ENCODE data around the gene REEP3. TPM values are rescaled to one million over a fixed set of nuclear protein-coding genes. Genes with fewer than 3 reads are reported as not detected.
"Not testable (repeated sequence)": the region's sequence is repeated elsewhere in the genome, so short reads cannot be mapped to it uniquely, and the experiment has no call there.

The REEP3 gene
- total and polyA plus RNA-seq, 4 donors = 20.9 to 74.3 (median 43.1) TPM

GRCh38 chr10:63657761-63658160, 136.6 kb downstream of the REEP3 start:
- no peak for ATAC-seq (ENCODE audit: low FRiP score)
- H3K36me3 ChIP-seq (ENCODE audit: control insufficient read depth in 1 of 2, insufficient read depth in 2 of 2, low read length in 1 of 2) = no peaks in the 10 kb centered on the region
- H3K4me3 ChIP-seq (ENCODE audit: low read length in 2 of 2) = no peak overlapping the region
- intact Hi-C loops (cut with DNase I) = no loop called here
- H3K27me3 ChIP-seq (ENCODE audit: control insufficient read depth in 1 of 2, insufficient read depth in 2 of 2, low read length in 1 of 2) = no peaks in the 10 kb centered on the region
- H3K9me3 ChIP-seq (ENCODE audit: control insufficient read depth, low read length) = no peaks in the 10 kb centered on the region
- no peaks in the 10 kb centered on the region for H3K4me1 ChIP-seq (ENCODE audit: control insufficient read depth in 1 of 2, insufficient read depth in 2 of 2, low read length in 2 of 2)
- no peak for DNase-seq
- 57 to 65% methylated on average over 4 of the region's 4 CpGs for WGBS, 2 donors
- H3K27ac ChIP-seq (ENCODE audit: low read depth in 1 of 2, low read length in 2 of 2) = no peak overlapping the region

GRCh38 chr10:63660941-63661340, 139.7 kb downstream of the REEP3 start:
- H3K27ac ChIP-seq (ENCODE audit: low read depth in 1 of 2, low read length in 2 of 2); H3K9me3 ChIP-seq (ENCODE audit: control insufficient read depth, low read length); H3K27me3 ChIP-seq (ENCODE audit: control insufficient read depth in 1 of 2, insufficient read depth in 2 of 2, low read length in 1 of 2); H3K4me1 ChIP-seq (ENCODE audit: control insufficient read depth in 1 of 2, insufficient read depth in 2 of 2, low read length in 2 of 2); intact Hi-C loops (cut with DNase I); H3K36me3 ChIP-seq (ENCODE audit: control insufficient read depth in 1 of 2, insufficient read depth in 2 of 2, low read length in 1 of 2); ATAC-seq (ENCODE audit: low FRiP score); H3K4me3 ChIP-seq (ENCODE audit: low read length in 2 of 2); DNase-seq: not testable (repeated sequence)
- WGBS, 2 donors = 93 to 95% methylated on average over 8 of the region's 8 CpGs

- Histone ChIP-seq H3K9me3 (ENCODE audit: control insufficient read depth, low read length) (no peaks in the 10 kb centered on the region), H3K27me3 (ENCODE audit: control insufficient read depth in 1 of 2, insufficient read depth in 2 of 2, low read length in 1 of 2) (no peaks in the 10 kb centered on the region), H3K27ac (ENCODE audit: low read depth in 1 of 2, low read length in 2 of 2) (no peak overlapping the region), H3K4me1 (ENCODE audit: control insufficient read depth in 1 of 2, insufficient read depth in 2 of 2, low read length in 2 of 2) (no peaks in the 10 kb centered on the region), H3K36me3 (ENCODE audit: control insufficient read depth in 1 of 2, insufficient read depth in 2 of 2, low read length in 1 of 2) (no peaks in the 10 kb centered on the region), H3K4me3 (ENCODE audit: low read length in 2 of 2) (no peak overlapping the region)
- DNase-seq = no peak
- intact Hi-C loops (cut with DNase I) = no loop called here
- 97 to 99% methylated on average over 5 of the region's 5 CpGs for WGBS, 2 donors
- ATAC-seq (ENCODE audit: low FRiP score) = no peak
Observed at GRCh38 chr10:63661347-63661746, 140.1 kb downstream of the REEP3 start.

GRCh38 chr10:63664341-63664885, 143.2 kb downstream of the REEP3 start:
- H3K27ac ChIP-seq (ENCODE audit: low read depth in 1 of 2, low read length in 2 of 2) = no peak overlapping the region
- H3K27me3 ChIP-seq (ENCODE audit: control insufficient read depth in 1 of 2, insufficient read depth in 2 of 2, low read length in 1 of 2) = no peaks in the 10 kb centered on the region
- DNase-seq (no peak), ATAC-seq (ENCODE audit: low FRiP score) (no peak)
- H3K9me3 ChIP-seq (ENCODE audit: control insufficient read depth, low read length) = no peaks in the 10 kb centered on the region
- no peak overlapping the region for H3K4me3 ChIP-seq (ENCODE audit: low read length in 2 of 2)
- 97 to 99% methylated on average over 13 of the region's 13 CpGs for WGBS, 2 donors
- H3K36me3 ChIP-seq (ENCODE audit: control insufficient read depth in 1 of 2, insufficient read depth in 2 of 2, low read length in 1 of 2) = no peaks in the 10 kb centered on the region
- no peaks in the 10 kb centered on the region for H3K4me1 ChIP-seq (ENCODE audit: control insufficient read depth in 1 of 2, insufficient read depth in 2 of 2, low read length in 2 of 2)
- intact Hi-C loops (cut with DNase I) = no loop called here

- intact Hi-C loops (cut with DNase I) = not testable (repeated sequence)
- WGBS, 2 donors = 94 to 97% methylated on average over 10 of the region's 10 CpGs
Observed at GRCh38 chr10:63665006-63665580, 143.9 kb downstream of the REEP3 start.

GRCh38 chr10:63665670-63666134, 144.5 kb downstream of the REEP3 start:
- H3K4me1 ChIP-seq (ENCODE audit: control insufficient read depth in 1 of 2, insufficient read depth in 2 of 2, low read length in 2 of 2) = no peaks in the 10 kb centered on the region
- no peaks in the 10 kb centered on the region for H3K27me3 ChIP-seq (ENCODE audit: control insufficient read depth in 1 of 2, insufficient read depth in 2 of 2, low read length in 1 of 2)
- ATAC-seq (ENCODE audit: low FRiP score) (no peak), DNase-seq (no peak)
- no peak overlapping the region for H3K4me3 ChIP-seq (ENCODE audit: low read length in 2 of 2)
- H3K9me3 ChIP-seq (ENCODE audit: control insufficient read depth, low read length) = no peaks in the 10 kb centered on the region
- H3K36me3 ChIP-seq (ENCODE audit: control insufficient read depth in 1 of 2, insufficient read depth in 2 of 2, low read length in 1 of 2) = no peaks in the 10 kb centered on the region
- no peak overlapping the region for H3K27ac ChIP-seq (ENCODE audit: low read depth in 1 of 2, low read length in 2 of 2)
- intact Hi-C loops (cut with DNase I) = no loop called here
- 75 to 76% methylated on average over 4 of the region's 4 CpGs for WGBS, 2 donors

More at GRCh38 chr10:63665006-63665580, 143.9 kb downstream of the REEP3 start:
- not testable (repeated sequence) for ATAC-seq (ENCODE audit: low FRiP score); H3K9me3 ChIP-seq (ENCODE audit: control insufficient read depth, low read length); DNase-seq; H3K36me3 ChIP-seq (ENCODE audit: control insufficient read depth in 1 of 2, insufficient read depth in 2 of 2, low read length in 1 of 2); H3K4me3 ChIP-seq (ENCODE audit: low read length in 2 of 2); H3K27ac ChIP-seq (ENCODE audit: low read depth in 1 of 2, low read length in 2 of 2); H3K4me1 ChIP-seq (ENCODE audit: control insufficient read depth in 1 of 2, insufficient read depth in 2 of 2, low read length in 2 of 2); H3K27me3 ChIP-seq (ENCODE audit: control insufficient read depth in 1 of 2, insufficient read depth in 2 of 2, low read length in 1 of 2)

GRCh38 chr10:63666836-63667383, 145.7 kb downstream of the REEP3 start:
- 60 to 62% methylated on average over 4 of the region's 4 CpGs for WGBS, 2 donors
- no peaks in the 10 kb centered on the region for H3K36me3 ChIP-seq (ENCODE audit: control insufficient read depth in 1 of 2, insufficient read depth in 2 of 2, low read length in 1 of 2)
- ATAC-seq (ENCODE audit: low FRiP score) = no peak
- H3K27ac ChIP-seq (ENCODE audit: low read depth in 1 of 2, low read length in 2 of 2) = no peak overlapping the region
- intact Hi-C loops (cut with DNase I) = no loop called here
- no peak for DNase-seq
- H3K4me3 ChIP-seq (ENCODE audit: low read length in 2 of 2) = no peak overlapping the region
- H3K27me3 ChIP-seq (ENCODE audit: control insufficient read depth in 1 of 2, insufficient read depth in 2 of 2, low read length in 1 of 2) = no peaks in the 10 kb centered on the region
- H3K9me3 ChIP-seq (ENCODE audit: control insufficient read depth, low read length) = no peaks in the 10 kb centered on the region
- H3K4me1 ChIP-seq (ENCODE audit: control insufficient read depth in 1 of 2, insufficient read depth in 2 of 2, low read length in 2 of 2) = peaks cover 0 to 5% of the 10 kb centered on the region in 2 donors

GRCh38 chr10:63667596-63668480, 146.6 kb downstream of the REEP3 start:
- 94 to 95% methylated on average over 3 of the region's 3 CpGs for WGBS, 2 donors
- intact Hi-C loops (cut with DNase I) = no loop called here
- Histone ChIP-seq H3K4me3 (ENCODE audit: low read length in 2 of 2) (no peak overlapping the region), H3K36me3 (ENCODE audit: control insufficient read depth in 1 of 2, insufficient read depth in 2 of 2, low read length in 1 of 2) (no peaks in the 10 kb centered on the region), H3K9me3 (ENCODE audit: control insufficient read depth, low read length) (no peaks in the 10 kb centered on the region), H3K27ac (ENCODE audit: low read depth in 1 of 2, low read length in 2 of 2) (no peak overlapping the region), H3K27me3 (ENCODE audit: control insufficient read depth in 1 of 2, insufficient read depth in 2 of 2, low read length in 1 of 2) (no peaks in the 10 kb centered on the region), H3K4me1 (ENCODE audit: control insufficient read depth in 1 of 2, insufficient read depth in 2 of 2, low read length in 2 of 2) (peaks cover 0 to 5% of the 10 kb centered on the region in 2 donors)
- ATAC-seq (ENCODE audit: low FRiP score) (no peak), DNase-seq (no peak)

All from aorta (tissue), 5 donors.